HepG2 (cell line): ENCODE measurements around the gene ASNS. TPM values are rescaled to one million over a fixed set of nuclear protein-coding genes. Genes with fewer than 3 reads are reported as not detected.

ENCODE experiments used
- GTF2F1 ChIP-seq: fragments of 150-350 bp; IDR thresholded peaks from 2 replicates; pipeline ENCODE4 v1.6.1; 2014; ENCODE audit warnings: low read length
- HES4 ChIP-seq: sonication (generic); formaldehyde crosslinking; IDR thresholded peaks from 2 replicates; pipeline ENCODE4 v1.9.0; 2021; ENCODE audit warnings: mild to moderate bottlenecking, missing genetic modification reagents, borderline replicate concordance
- HMGXB4 ChIP-seq, 2 experiments: sonication (generic) in 1 of 2; formaldehyde crosslinking in 1 of 2; IDR thresholded peaks; 2 replicates each; pipeline versions ENCODE4 v1.4.0 to v1.6.1; 2018 to 2020; ENCODE audit warnings: missing genetic modification reagents in 2 of 2, borderline replicate concordance in 1 of 2, low read depth in 1 of 2, mild to moderate bottlenecking in 1 of 2, missing biosample characterization in 1 of 2
- IRF2 ChIP-seq: IDR thresholded peaks from 2 replicates; pipeline ENCODE4 v1.6.1; 2018; ENCODE audit warnings: missing genetic modification reagents, missing compliant biosample characterization
- KDM5B ChIP-seq: sonication (generic); formaldehyde crosslinking; IDR thresholded peaks from 2 replicates; pipeline ENCODE4 v1.4.0; 2020; ENCODE audit warnings: missing genetic modification reagents, mild to moderate bottlenecking, borderline replicate concordance
- LBX2 ChIP-seq: sonication (generic); formaldehyde crosslinking; IDR thresholded peaks from 2 replicates; pipeline ENCODE4 v1.5.0; 2020; ENCODE audit warnings: missing genetic modification reagents, mild to moderate bottlenecking, borderline replicate concordance
- MYC ChIP-seq: sonication (generic); formaldehyde crosslinking; IDR thresholded peaks from 2 replicates; pipeline ENCODE4 v1.9.0; 2021; ENCODE audit warnings: missing genetic modification reagents, borderline replicate concordance
- PAF1 ChIP-seq: IDR thresholded peaks from 2 replicates; pipeline ENCODE4 v1.6.1; 2016; ENCODE audit warnings: missing genetic modification reagents, missing compliant biosample characterization
- POGZ ChIP-seq: sonication (generic); formaldehyde crosslinking; IDR thresholded peaks from 2 replicates; pipeline ENCODE4 v1.4.0; 2020; ENCODE audit warnings: mild to moderate bottlenecking, missing genetic modification reagents
- ZBTB42 ChIP-seq: sonication (generic); formaldehyde crosslinking; IDR thresholded peaks from 2 replicates; pipeline ENCODE4 v1.5.0; 2020; ENCODE audit warnings: mild to moderate bottlenecking, missing genetic modification reagents
- ZFP62 ChIP-seq: sonication (generic); formaldehyde crosslinking; IDR thresholded peaks from 2 replicates; pipeline ENCODE4 v1.4.0; 2020; ENCODE audit warnings: missing genetic modification reagents
- ZNF253 ChIP-seq: sonication (generic); formaldehyde crosslinking; IDR thresholded peaks from 2 replicates; pipeline ENCODE4 v1.8.0; 2022; ENCODE audit warnings: mild to moderate bottlenecking, missing genetic modification reagents, borderline replicate concordance
- ZNF274 ChIP-seq: sonication (generic); formaldehyde crosslinking; IDR thresholded peaks from 2 replicates; pipeline ENCODE4 v1.5.1; 2020; ENCODE audit warnings: mild to moderate bottlenecking, missing genetic modification reagents
- ZNF431 ChIP-seq: sonication (generic); formaldehyde crosslinking; IDR thresholded peaks from 2 replicates; pipeline ENCODE4 v1.9.0; 2022; ENCODE audit warnings: missing genetic modification reagents, low read depth, mild to moderate bottlenecking, borderline replicate concordance
- ZNF574 ChIP-seq: sonication (generic); formaldehyde crosslinking; IDR thresholded peaks from 2 replicates; pipeline ENCODE4 v1.4.0; 2020; ENCODE audit warnings: missing genetic modification reagents
- ZNF639 ChIP-seq: conservative IDR thresholded peaks from 2 replicates; pipeline ENCODE4 v1.6.1; 2018; ENCODE audit warnings: missing genetic modification reagents
- ZNF773 ChIP-seq: sonication (generic); formaldehyde crosslinking; IDR thresholded peaks from 2 replicates; pipeline ENCODE4 v1.4.0; 2020; ENCODE audit warnings: missing genetic modification reagents, borderline replicate concordance
- ZNF879 ChIP-seq: sonication (generic); formaldehyde crosslinking; IDR thresholded peaks from 2 replicates; pipeline ENCODE4 v1.8.1; 2023; ENCODE audit warnings: missing genetic modification reagents
- polyA plus RNA-seq, 8 experiments: library from polyadenylated mRNA; depleted of rRNA in 3 of 8; stranded (reverse) in 7 of 8; unstranded in 1 of 8; fragments of >200 nt; fragmentation: Illumina TruSeq in 4 of 8; extraction: Trizol in 4 of 8; gene quantifications; 2 replicates each; pipeline versions ENCODE4 v1.2.1 to v1.2.3, GENCODE V29; 2011 to 2016; ENCODE audit warnings: low read depth in 4 of 8, missing spikeins in 1 of 8, mixed read lengths in 1 of 8; ENCODE audit not compliant: insufficient read depth in 1 of 8
- total RNA-seq, 5 experiments: library from RNA; depleted of rRNA; stranded (reverse); fragments of >200 nt; fragmentation: Illumina TruSeq; extraction: Trizol; gene quantifications; 2 replicates each; pipeline ENCODE4 v1.2.3, GENCODE V29; 2016; ENCODE audit warnings: low read depth in 1 of 5
- TF ChIP-seq, protein P1 (sequence below): sonication (generic); formaldehyde crosslinking; IDR thresholded peaks from 2 replicates; pipeline ENCODE4 v1.4.0; 2020; ENCODE audit warnings: missing genetic modification reagents
- TF ChIP-seq, protein P2 (sequence below): sonication (generic); formaldehyde crosslinking; IDR thresholded peaks from 2 replicates; pipeline ENCODE4 v1.4.0; 2020; ENCODE audit warnings: mild to moderate bottlenecking, low read depth, missing genetic modification reagents

Gene ASNS
- total and polyA plus RNA-seq, 2 of the 13 experiments (the other 11 are each of a cell fraction or from before 2014, with no cell fraction given), result 55.0 to 75.1 TPM

GRCh38 chr7:97872025-97872669 is at the start of gene ASNS (continued):
- TF ChIP-seq ZNF574, result peak; percentile 81
- TF ChIP-seq ZNF274 (CRISPR knock-in tag), result peak; percentile 18; the same call in 1 of the 2 replicates
- TF ChIP-seq, protein P1, sequence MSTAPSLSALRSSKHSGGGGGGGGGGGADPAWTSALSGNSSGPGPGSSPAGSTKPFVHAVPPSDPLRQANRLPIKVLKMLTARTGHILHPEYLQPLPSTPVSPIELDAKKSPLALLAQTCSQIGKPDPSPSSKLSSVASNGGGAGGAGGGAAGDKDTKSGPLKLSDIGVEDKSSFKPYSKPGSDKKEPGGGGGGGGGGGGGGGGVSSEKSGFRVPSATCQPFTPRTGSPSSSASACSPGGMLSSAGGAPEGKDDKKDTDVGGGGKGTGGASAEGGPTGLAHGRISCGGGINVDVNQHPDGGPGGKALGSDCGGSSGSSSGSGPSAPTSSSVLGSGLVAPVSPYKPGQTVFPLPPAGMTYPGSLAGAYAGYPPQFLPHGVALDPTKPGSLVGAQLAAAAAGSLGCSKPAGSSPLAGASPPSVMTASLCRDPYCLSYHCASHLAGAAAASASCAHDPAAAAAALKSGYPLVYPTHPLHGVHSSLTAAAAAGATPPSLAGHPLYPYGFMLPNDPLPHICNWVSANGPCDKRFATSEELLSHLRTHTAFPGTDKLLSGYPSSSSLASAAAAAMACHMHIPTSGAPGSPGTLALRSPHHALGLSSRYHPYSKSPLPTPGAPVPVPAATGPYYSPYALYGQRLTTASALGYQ (CRISPR knock-in tag), result peak; percentile 45; the same call in 1 of the 2 replicates
- TF ChIP-seq POGZ, result peak; percentile 77
- TF ChIP-seq ZNF253 (CRISPR knock-in tag), result peak; percentile 71; the same call in 1 of the 2 replicates
- TF ChIP-seq ZNF431 (CRISPR knock-in tag), result peak; percentile 49; the same call in 1 of the 2 replicates
- 0 out of 2 replicates have a peak, but pooled peaks have one; percentile 65 for TF ChIP-seq LBX2 (CRISPR knock-in tag)
- peak; percentile 70 for TF ChIP-seq IRF2 (CRISPR knock-in tag)
- TF ChIP-seq HES4 (CRISPR knock-in tag), result no peak
- TF ChIP-seq ZNF879 (CRISPR knock-in tag), result no peak; the same call in 1 of the 2 replicates
- TF ChIP-seq, protein P2, sequence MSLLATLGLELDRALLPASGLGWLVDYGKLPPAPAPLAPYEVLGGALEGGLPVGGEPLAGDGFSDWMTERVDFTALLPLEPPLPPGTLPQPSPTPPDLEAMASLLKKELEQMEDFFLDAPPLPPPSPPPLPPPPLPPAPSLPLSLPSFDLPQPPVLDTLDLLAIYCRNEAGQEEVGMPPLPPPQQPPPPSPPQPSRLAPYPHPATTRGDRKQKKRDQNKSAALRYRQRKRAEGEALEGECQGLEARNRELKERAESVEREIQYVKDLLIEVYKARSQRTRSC (CRISPR knock-in tag), result no peak
- TF ChIP-seq PAF1 (CRISPR knock-in tag), result peak; percentile 58; the same call in 1 of the 2 replicates
- no peak for TF ChIP-seq GTF2F1
- TF ChIP-seq ZNF639 (CRISPR knock-in tag), result no peak
- TF ChIP-seq ZBTB42 (CRISPR knock-in tag), result 0 out of 2 replicates have a peak, but pooled peaks have one; percentile 40
- TF ChIP-seq ZFP62 (CRISPR knock-in tag), result no peak
- TF ChIP-seq MYC, result peak; percentile 89
- TF ChIP-seq ZNF773 (CRISPR knock-in tag), result no peak; the same call in 1 of the 2 replicates
- TF ChIP-seq HMGXB4 (CRISPR knock-in tag; IDR thresholded peaks at IDR 0.05; ENCODE audit: borderline replicate concordance in 1 of 2, low read depth in 1 of 2), result peak in 1 of 2 experiments; percentile 66; a peak in 2 of 4 replicates
- TF ChIP-seq KDM5B, result peak; percentile 78; the same call in 1 of the 2 replicates
